GM10266 (cell line): ENCODE results near the gene BCKDHB.

ENCODE experiments used
- DNase-seq: peaks from one replicate; pipeline ENCODE4 v3.0.0; 2012; ENCODE audit errors: extremely low spot score
- TF ChIP-seq, protein P1 (sequence below): IDR thresholded peaks from 2 replicates; pipeline ENCODE4 v1.5.1; 2012; ENCODE audit warnings: mild to moderate bottlenecking, low read depth; ENCODE audit not compliant: control insufficient read depth, insufficient read depth; ENCODE audit errors: missing control alignments

BCKDHB gene

DNA sequence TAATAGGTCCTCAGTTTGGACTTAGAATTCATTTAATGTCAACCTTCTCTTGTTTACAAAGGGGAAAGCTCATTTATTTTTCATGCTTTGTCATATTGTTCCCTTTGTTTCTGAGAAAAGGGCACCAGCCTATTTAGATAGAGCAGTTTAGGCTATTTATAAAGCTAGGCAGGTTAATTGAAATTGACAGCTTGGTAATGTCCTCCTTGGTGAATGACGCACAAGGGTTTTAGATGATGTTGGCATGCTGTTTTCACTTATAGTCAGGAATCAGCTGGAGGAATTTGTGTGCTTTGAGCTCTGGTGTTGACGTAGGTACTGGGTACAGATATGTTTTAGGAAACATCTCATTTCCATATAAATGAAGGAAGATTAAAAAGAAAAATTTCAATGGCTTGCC lies 45.2 kb downstream of the BCKDHB start:
- DNase-seq = no peak

DNA sequence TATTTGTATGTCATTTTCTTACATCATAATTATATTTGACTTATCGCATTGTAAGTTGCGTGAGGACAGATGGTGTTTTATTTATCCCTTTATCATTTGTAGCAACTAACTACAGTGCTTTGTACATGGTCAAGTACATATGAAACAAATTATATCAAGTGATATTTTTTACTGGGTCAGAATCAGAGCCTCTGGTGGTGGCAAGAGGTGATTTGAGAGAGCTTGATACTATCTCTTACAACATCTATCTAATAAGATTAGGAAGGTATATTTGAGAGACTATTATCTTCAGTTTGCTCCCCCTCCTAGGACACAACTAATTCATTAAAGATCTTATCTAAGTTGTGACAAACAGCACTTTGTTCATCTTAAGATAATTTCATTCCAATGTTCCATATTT lies 47.7 kb downstream of the BCKDHB start:
- TF ChIP-seq, protein P1, sequence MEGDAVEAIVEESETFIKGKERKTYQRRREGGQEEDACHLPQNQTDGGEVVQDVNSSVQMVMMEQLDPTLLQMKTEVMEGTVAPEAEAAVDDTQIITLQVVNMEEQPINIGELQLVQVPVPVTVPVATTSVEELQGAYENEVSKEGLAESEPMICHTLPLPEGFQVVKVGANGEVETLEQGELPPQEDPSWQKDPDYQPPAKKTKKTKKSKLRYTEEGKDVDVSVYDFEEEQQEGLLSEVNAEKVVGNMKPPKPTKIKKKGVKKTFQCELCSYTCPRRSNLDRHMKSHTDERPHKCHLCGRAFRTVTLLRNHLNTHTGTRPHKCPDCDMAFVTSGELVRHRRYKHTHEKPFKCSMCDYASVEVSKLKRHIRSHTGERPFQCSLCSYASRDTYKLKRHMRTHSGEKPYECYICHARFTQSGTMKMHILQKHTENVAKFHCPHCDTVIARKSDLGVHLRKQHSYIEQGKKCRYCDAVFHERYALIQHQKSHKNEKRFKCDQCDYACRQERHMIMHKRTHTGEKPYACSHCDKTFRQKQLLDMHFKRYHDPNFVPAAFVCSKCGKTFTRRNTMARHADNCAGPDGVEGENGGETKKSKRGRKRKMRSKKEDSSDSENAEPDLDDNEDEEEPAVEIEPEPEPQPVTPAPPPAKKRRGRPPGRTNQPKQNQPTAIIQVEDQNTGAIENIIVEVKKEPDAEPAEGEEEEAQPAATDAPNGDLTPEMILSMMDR = no peak
- DNase-seq = no peak

More for the DNA sequence above, 45.2 kb downstream of the BCKDHB start:
- TF ChIP-seq, protein P1 = no peak

DNA sequence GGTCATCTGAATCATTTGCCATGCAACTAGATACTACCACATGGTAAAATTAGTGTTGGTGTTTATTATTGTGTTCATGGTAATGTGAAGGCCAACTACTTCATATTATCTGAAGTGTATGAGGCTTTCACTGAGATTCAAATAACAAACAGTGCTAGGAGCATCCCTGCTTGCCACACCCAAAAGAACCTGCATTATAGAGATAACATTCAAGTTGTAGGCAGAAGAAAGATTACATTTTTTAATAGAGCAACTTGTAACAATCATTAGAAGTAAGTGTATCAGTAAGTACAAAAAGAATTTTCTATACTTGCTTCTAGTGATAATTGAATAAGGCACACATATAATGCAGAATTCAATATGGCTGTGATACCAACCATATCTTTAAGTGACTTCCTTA lies 49.8 kb downstream of the BCKDHB start:
- TF ChIP-seq, protein P1 = no peak
- no peak for DNase-seq

DNA sequence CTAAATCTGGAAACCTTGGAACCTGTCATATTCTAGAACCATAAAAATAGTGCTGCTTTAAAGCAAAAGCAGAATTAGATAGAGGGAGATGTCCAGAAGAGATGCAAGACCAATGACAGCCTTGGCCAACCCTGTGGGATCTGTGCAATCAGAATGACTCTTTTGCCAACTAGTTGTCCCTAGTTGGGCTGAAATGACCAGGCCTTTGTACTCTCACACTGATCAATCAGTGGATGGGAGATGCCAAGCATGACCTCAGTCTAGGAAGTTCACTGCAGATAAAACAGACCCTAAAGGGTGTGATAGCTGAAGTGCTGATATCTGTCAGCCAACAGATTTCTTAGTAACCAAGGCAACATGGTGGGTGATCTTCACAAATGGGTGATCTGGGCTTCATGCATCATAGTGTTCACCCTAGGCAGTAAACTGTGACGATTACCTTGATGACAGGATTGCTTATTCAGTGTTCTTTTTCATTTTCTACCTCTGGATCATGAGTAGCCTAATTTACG lies 52.1 kb downstream of the BCKDHB start:
- no peak for DNase-seq
- TF ChIP-seq, protein P1 = no peak

DNA sequence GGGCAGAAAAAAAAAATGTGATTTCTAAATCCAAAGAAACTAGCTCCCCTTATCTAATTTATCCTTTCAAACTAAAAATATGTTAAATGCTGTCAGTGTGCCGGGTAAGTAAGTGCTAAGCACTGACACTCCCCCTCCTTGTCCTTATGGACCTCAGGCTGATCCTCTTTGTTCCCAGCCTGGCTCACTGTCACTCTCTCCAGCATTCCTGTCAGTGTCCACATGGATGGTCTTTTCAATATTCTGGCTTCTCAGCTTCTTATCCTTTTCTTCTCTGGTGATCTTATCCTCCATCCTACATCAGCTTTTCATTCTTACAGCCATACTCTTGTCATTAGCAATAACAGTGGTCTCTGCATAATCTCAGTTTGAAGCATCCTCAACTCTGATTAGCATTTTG lies 55.0 kb downstream of the BCKDHB start:
- TF ChIP-seq, protein P1 = no peak
- no peak for DNase-seq

DNA sequence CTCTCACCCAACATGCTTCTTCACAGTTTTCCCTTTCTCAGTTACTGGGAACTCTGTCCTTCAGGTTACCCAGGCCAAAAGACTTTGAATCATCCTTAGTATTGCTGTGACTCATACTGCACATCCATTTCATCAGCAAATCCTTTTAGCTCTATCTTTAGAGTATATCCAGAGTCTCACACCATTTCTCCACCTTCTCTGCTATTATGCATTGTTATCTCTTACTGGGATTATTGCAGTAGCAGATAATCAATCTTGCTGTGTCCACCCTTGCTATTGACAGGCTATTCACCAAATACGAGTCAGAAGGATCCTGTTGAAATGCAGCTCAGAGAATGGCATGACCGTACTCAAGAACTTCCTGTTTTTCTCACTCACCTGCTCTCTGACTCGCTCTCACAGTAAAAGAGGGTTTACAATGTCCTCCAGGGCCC lies 57.3 kb downstream of the BCKDHB start:
- peak; percentile 14 for DNase-seq

DNA sequence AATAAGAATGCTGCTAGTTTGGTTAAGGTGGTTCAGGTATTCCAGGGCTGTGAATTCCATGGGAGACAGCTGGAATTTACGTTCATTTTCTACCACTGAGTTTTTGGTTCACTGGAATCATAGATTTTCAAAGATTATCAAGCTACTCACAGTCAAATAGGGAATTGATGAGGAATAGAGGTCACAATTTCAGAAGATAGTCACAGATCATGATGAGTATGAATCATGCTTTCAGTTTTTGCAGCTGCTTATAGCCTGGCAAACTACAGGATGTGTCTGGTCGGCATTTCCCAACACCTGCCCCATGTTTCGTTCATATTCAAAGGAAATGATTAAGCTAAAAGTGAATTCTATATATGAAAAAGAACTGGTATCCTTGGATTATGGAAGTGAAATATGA lies 58.7 kb downstream of the BCKDHB start:
- peak; percentile 29 for DNase-seq
- TF ChIP-seq, protein P1 = no peak

More for the DNA sequence above, 57.3 kb downstream of the BCKDHB start:
- TF ChIP-seq, protein P1 = no peak
